Thoracic aorta (tissue), 2 donors: ENCODE data around the gene TBC1D10B. TPM values are rescaled to one million over a fixed set of nuclear protein-coding genes. Genes with fewer than 3 reads are reported as not detected.

Experiments
- ATAC-seq: fragments of 150-250 bp; one replicate; pipeline ENCODE4 v1.8.0; 2017; ENCODE audit warnings: low read depth; ENCODE audit not compliant: insufficient number of reproducible peaks, low FRiP score
- DNase-seq: peaks from one replicate; pipeline ENCODE4 v3.0.0-alpha.2; 2020; ENCODE audit warnings: low spot score
- H3K27ac ChIP-seq, 2 donors: fragments of 200-600 bp; sonication (generic); 1 replicate in 1 of 2; 2 replicates in 1 of 2; pipeline ENCODE4 v1.5.1; 2016; ENCODE audit warnings: mild to moderate bottlenecking in 2 of 2, moderate library complexity in 2 of 2
- H3K27me3 ChIP-seq: fragments of 200-600 bp; sonication (generic); replicated peaks from 2 replicates; pipeline ENCODE4 v1.6.0; 2016; ENCODE audit warnings: mild to moderate bottlenecking; ENCODE audit not compliant: insufficient read depth
- H3K36me3 ChIP-seq: fragments of 200-600 bp; sonication (generic); one replicate; pipeline ENCODE4 v1.5.1; 2016
- H3K4me1 ChIP-seq, 2 donors: fragments of 200-600 bp; sonication (generic); 1 replicate in 1 of 2; 2 replicates in 1 of 2; pipeline versions ENCODE4 v1.5.1 to v1.6.0; 2016; ENCODE audit warnings: low read depth in 2 of 2, mild to moderate bottlenecking in 1 of 2; ENCODE audit not compliant: control insufficient read depth in 1 of 2
- H3K4me3 ChIP-seq: fragments of 200-600 bp; sonication (generic); 2 replicates; pipeline ENCODE4 v1.5.1; 2016; ENCODE audit warnings: mild to moderate bottlenecking
- H3K9me3 ChIP-seq: fragments of 200-600 bp; sonication (generic); 2 replicates; pipeline ENCODE4 v1.5.1; 2016
- total RNA-seq, 2 donors: library from RNA; depleted of rRNA; stranded (reverse); fragments of >200 nt; gene quantifications; one replicate each; pipeline versions ENCODE4 v1.1.0 to v1.2.3, GENCODE V29; 2016
- TF ChIP-seq, protein P1 (sequence below): fragments of 200-600 bp; sonication (generic); IDR thresholded peaks from one replicate; pipeline ENCODE4 v1.5.1; 2019; ENCODE audit warnings: antibody characterized with exemption

Gene TBC1D10B
- total RNA-seq, 2 donors from 2014 or later: 34.5 TPM

DNA sequence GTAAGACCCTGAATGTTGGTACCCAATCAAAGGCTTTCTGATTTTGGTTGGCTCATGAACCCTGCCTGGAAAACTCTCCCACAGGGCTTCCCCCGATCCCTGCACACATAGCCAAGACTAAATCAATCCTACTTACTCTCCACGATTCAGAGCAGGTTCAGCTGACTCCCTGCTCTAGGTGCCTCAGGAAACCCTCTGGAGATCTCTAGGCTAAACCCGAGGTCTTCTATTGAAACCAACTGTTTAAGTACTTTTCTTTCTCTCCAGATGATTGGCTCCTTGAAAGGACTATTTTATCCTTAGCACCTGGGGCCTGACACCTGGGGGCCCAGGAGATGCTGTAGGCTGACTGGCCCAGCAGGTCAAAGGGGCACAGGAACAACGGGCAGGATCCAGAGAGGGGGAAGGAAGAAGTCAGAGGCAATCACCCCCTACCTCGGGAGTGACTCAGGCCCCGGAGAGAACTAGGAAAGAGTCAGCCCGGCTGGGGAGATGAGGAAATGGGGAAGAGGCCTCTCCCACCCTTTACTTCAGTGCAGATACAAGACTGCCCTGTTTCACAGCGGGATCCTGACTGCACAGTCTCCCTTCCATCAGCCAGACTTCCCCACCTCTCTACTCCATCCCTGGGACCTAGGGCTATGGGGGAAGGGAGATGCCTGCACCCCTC lies 2.0 kb downstream of the TBC1D10B start:
- H3K4me3 ChIP-seq: peak overlapping the region; percentile 93
- H3K27me3 ChIP-seq: no peaks in the 10 kb centered on the region
- H3K9me3 ChIP-seq: no peaks in the 10 kb centered on the region
- peak overlapping the region; percentile 27 to 62 for H3K27ac ChIP-seq
- TF ChIP-seq, protein P1, sequence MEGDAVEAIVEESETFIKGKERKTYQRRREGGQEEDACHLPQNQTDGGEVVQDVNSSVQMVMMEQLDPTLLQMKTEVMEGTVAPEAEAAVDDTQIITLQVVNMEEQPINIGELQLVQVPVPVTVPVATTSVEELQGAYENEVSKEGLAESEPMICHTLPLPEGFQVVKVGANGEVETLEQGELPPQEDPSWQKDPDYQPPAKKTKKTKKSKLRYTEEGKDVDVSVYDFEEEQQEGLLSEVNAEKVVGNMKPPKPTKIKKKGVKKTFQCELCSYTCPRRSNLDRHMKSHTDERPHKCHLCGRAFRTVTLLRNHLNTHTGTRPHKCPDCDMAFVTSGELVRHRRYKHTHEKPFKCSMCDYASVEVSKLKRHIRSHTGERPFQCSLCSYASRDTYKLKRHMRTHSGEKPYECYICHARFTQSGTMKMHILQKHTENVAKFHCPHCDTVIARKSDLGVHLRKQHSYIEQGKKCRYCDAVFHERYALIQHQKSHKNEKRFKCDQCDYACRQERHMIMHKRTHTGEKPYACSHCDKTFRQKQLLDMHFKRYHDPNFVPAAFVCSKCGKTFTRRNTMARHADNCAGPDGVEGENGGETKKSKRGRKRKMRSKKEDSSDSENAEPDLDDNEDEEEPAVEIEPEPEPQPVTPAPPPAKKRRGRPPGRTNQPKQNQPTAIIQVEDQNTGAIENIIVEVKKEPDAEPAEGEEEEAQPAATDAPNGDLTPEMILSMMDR: no peak
- no peak for DNase-seq
- ATAC-seq: no peak
- H3K4me1 ChIP-seq: peaks cover 24 to 25% of the 10 kb centered on the region in 2 donors
- H3K36me3 ChIP-seq: peaks cover 5% of the 10 kb centered on the region

- H3K27me3 ChIP-seq: no peaks in the 10 kb centered on the region
- peak overlapping the region in 1 of 2 donors; percentile 62 for H3K27ac ChIP-seq
- DNase-seq (no peak), ATAC-seq (no peak)
- peaks cover 13% of the 10 kb centered on the region for H3K36me3 ChIP-seq
- TF ChIP-seq, protein P1: no peak
- no peaks in the 10 kb centered on the region for H3K9me3 ChIP-seq
- H3K4me1 ChIP-seq: peaks cover 24 to 25% of the 10 kb centered on the region in 2 donors
- H3K4me3 ChIP-seq: peak overlapping the region; percentile 93
Measured at GRCh38 chr16:30367349-30368009, 2.8 kb downstream of the TBC1D10B start.

- no peak overlapping the region for H3K4me3 ChIP-seq
- H3K4me1 ChIP-seq: peaks cover 23 to 24% of the 10 kb centered on the region in 2 donors
- no peak overlapping the region for H3K27ac ChIP-seq
- H3K9me3 ChIP-seq: no peaks in the 10 kb centered on the region
- H3K36me3 ChIP-seq: peaks cover 16% of the 10 kb centered on the region
- ATAC-seq (no peak), DNase-seq (no peak)
- H3K27me3 ChIP-seq: no peaks in the 10 kb centered on the region
- TF ChIP-seq, protein P1: no peak
Measured at GRCh38 chr16:30366511-30366910, 3.8 kb downstream of the TBC1D10B start.

DNA sequence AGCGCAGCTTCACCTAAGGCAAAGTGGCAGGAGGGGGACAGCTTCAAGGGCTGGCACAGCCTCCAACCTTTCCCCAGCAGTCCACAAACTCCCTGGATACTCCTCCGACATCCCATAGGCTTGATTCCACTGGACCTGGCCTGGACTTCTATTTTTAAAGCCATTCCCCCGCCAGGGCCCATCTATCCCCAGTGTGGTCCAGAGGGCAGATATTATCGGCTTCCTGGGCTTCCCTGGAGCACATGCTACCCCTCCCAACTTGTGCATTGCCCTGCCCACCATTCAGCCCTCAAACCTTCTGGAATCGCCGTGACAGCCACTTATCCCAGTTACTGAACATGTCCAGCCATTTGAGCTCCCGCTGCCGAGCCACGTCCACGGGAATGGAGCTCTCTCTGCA lies 5.1 kb downstream of the TBC1D10B start:
- H3K4me3 ChIP-seq: no peak overlapping the region
- H3K36me3 ChIP-seq: peaks cover 18% of the 10 kb centered on the region
- TF ChIP-seq, protein P1: no peak
- no peak overlapping the region for H3K27ac ChIP-seq
- ATAC-seq (no peak), DNase-seq (no peak)
- no peaks in the 10 kb centered on the region for H3K27me3 ChIP-seq
- H3K9me3 ChIP-seq: no peaks in the 10 kb centered on the region
- peaks cover 20 to 24% of the 10 kb centered on the region in 2 donors for H3K4me1 ChIP-seq

DNA sequence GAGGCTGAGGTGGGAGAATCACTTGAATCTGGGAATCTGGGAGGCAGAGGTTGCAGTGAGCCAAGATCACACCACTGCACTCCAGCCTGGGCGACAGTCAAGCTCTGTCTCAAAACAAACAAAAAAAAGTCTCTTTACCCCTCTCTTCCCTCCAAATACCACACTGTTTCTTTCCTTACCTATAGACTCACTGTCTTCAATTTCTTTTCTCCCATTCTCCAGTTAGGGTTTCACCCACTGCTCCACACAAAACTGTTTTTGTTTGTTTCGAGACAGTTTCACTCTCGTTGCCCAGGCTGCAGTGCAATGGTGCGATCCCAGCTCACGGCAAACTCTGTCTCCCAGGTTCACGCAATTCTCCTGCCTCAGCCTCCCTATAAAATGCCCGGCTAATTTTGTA lies 9.1 kb downstream of the TBC1D10B start:
- TF ChIP-seq, protein P1: no peak
- H3K4me3 ChIP-seq: no peak overlapping the region
- ATAC-seq (no peak), DNase-seq (no peak)
- peaks cover 6 to 7% of the 10 kb centered on the region in 2 donors for H3K4me1 ChIP-seq
- H3K9me3 ChIP-seq: no peaks in the 10 kb centered on the region
- H3K27me3 ChIP-seq: no peaks in the 10 kb centered on the region
- no peak overlapping the region for H3K27ac ChIP-seq
- peaks cover 38% of the 10 kb centered on the region for H3K36me3 ChIP-seq
